NB4 (cell line): ENCODE measurements around the gene ZNF627.

Source experiments
- CTCF ChIP-seq: IDR thresholded peaks from one replicate; pipeline ENCODE4 v1.5.1; 2012; ENCODE audit warnings: low read depth, low read length
- MYC ChIP-seq: IDR thresholded peaks from 2 replicates; pipeline ENCODE4 v1.6.1; 2011; ENCODE audit warnings: low read depth, low read length
- POLR2A ChIP-seq: IDR thresholded peaks from 2 replicates; pipeline ENCODE4 v1.6.1; 2011; ENCODE audit warnings: mild to moderate bottlenecking; ENCODE audit not compliant: insufficient read length; ENCODE audit errors: extremely low read depth

- no peak for TF ChIP-seq CTCF
- TF ChIP-seq POLR2A: no peak
- TF ChIP-seq MYC: no peak
These were observed 49.2 kb upstream of the ZNF627 start for GRCh38 chr19:11547929-11548700.
